ENCODE data around the gene DPH2.

DNA sequence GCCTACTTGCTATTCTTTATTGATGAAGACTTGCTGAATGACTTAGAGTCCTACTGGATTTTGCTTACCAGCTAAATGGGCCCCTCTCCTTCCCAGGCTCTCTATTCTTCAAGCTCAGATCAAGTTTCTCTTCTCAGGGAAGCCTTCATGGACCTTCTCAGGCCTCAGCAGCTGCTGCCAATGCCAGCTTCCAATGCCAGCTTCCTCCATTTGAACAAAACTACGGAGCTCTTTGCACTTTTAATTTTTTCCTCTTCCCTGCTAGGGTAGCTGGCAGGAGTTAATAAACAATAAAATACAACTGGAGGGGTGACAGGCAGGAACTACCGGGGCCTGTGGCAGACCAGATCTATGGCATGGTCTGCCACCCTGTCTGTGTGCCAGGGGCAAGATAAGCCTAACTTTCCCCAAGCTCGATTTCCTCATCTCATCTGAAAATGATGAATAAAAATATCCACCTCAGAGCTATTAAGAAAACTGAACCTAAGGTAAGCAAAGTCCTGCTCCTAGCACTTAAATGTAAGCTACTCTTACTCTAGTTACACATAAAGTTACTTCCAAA lies 24.1 kb upstream of the DPH2 start:
- no peak for TF ChIP-seq EZH2phosphoT487 (IDR thresholded peaks at IDR 0.05; ENCODE audit: borderline replicate concordance, low read length)
- TF ChIP-seq, protein P1, sequence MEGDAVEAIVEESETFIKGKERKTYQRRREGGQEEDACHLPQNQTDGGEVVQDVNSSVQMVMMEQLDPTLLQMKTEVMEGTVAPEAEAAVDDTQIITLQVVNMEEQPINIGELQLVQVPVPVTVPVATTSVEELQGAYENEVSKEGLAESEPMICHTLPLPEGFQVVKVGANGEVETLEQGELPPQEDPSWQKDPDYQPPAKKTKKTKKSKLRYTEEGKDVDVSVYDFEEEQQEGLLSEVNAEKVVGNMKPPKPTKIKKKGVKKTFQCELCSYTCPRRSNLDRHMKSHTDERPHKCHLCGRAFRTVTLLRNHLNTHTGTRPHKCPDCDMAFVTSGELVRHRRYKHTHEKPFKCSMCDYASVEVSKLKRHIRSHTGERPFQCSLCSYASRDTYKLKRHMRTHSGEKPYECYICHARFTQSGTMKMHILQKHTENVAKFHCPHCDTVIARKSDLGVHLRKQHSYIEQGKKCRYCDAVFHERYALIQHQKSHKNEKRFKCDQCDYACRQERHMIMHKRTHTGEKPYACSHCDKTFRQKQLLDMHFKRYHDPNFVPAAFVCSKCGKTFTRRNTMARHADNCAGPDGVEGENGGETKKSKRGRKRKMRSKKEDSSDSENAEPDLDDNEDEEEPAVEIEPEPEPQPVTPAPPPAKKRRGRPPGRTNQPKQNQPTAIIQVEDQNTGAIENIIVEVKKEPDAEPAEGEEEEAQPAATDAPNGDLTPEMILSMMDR (IDR thresholded peaks at IDR 0.05; ENCODE audit: low read depth, low read length, poor library complexity, severe bottlenecking) = no peak
